Left cardiac atrium (tissue), 4 donors: Measurements from ENCODE around the gene EHBP1. TPM values are rescaled to one million over a fixed set of nuclear protein-coding genes. Genes with fewer than 3 reads are reported as not detected.

Experiments used
- ATAC-seq, 2 donors: fragments of 200-7000 bp; cut with Tn5 transposase; one replicate each; pipeline ENCODE4 v1.9.1; 2020; ENCODE audit warnings: mild to moderate bottlenecking in 2 of 2, moderate library complexity in 2 of 2
- DNase-seq: peaks from one replicate; pipeline ENCODE4 v3.0.0-alpha.2; 2020
- intact Hi-C, 2 donors: fragments of 100-400 bp; cut with DNase I; formaldehyde crosslinking; loops; one replicate each; pipeline versions ENCODE4 v1.14.1 to v1.15.1; 2022 to 2023
- long read RNA-seq: library from polyadenylated mRNA; unstranded; transcript quantifications from one replicate; pipeline ENCODE4 v2.0.0, GENCODE V29; 2021
- total RNA-seq, 2 donors: library from RNA; stranded (reverse); fragmentation: NEBNext Ultra II Directional; extraction: Animal tissue kit (Norgen Biotek cat#: 25700); gene quantifications; one replicate each; pipeline ENCODE4 v1.2.1, GENCODE V29; 2021
- donor health status: DM: no; HTN: yes; CAD: no.
- donor health status: DM: no; HTN: yes; CAD: no; lungs with severe emphysema.
- donor health status: DM: yes; HTN: yes; CAD: no.
- donor health status: Dilated cardiomyopathy.

The EHBP1 gene
- 10 to 100 TPM; 34.0 to 41.9 TPM for total RNA-seq
- long read RNA-seq, partial matches to known transcripts = 3 of 11 reads
- long read RNA-seq, other reads (novel, unspliced or antisense) = 7 of 11 reads

DNA sequence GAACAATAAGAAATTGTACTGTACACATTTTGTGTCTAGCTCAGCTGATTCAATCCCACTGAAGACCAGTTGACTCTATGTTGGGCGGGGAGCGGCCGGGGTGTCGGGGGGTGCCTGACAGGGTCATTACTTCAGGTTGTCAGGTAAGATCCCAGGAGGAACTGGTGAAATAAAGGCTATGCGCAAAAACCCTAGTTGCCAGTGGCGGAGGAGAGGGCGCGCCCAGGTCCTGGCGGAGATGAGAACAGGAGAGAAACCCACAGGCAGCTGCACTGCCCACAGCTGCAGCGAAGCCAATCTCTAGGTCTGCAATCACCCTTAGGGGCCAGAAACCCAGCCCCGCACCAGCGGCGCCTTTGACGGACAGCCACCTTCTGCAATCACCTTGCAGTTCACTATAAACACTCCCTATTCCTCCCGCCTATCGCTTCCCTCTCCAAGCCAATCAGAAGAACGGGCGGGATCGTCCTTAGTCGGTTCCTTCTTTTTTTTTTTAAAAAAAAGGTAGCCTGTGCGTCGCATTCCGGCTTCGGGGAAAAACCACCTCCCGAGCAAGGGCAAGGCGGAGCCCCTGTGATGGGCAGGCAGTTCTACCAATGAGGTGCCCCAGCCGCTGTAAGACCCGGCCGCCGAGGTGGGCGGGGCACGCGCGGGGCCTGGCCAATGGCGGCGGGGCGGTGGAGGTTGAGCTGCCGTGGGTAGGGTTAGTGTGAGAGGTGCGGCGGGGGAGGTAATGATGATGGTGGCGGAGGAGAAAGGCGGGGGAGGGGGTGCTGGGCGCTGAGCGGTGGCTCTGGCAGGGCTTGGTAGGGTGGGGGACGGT is at the start of gene EHBP1:
TSS of gene EHBP1 (plus strand) at position 707 of the 823 bp plus-strand sequence. CDS start 1,479 bp downstream, outside the sequence.
- DNase-seq (peak; percentile 98), ATAC-seq (peak; percentile 98 to 99)
- intact Hi-C loops = loop anchor here in 1 of 2 donors (5.0 to 10.0 kb wide), 2 partner anchors 200 to 243 kb away; partner anchors contain the start of gene TMEM17

DNA sequence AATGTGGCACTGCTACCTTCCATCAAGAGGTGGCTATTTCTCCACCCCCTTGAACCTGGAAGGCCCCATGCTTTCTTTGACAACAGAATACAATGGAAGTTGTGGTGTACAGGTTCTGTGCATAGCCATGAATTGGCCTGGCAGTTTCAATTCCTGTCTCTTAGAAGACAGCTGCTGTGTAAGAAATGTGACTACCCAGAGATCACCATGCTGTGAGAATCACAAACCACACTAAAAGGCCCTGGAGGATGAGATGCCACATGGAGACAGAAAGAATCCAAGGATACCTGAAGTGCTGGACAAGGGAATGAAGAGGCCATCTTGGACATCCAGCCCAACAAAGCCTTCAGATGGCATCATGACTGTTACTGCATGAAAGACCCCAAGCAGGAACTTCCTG is 47.7 kb upstream of the EHBP1 start:
- intact Hi-C loops = no loop called here
- DNase-seq (no peak), ATAC-seq (no peak)

DNA sequence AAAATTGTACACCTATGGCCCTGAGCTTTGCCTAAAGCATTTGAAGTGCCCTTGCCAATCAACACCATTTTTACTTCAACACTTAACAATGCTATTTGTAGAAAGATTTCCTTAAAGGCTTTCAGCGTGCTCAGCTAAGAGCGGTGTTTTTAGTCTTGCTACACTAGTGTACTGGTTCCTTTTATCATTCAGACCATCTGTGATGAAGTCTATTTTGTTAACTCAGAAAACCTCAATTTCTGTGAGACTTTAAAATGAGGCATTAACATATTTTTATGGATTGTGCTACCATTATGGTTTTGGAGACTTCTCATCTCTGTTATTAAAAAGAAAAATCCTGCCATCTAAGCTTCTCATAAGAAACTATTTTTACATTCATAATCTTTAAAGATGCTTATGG is 46.6 kb upstream of the EHBP1 start:
- ATAC-seq = no peak
- no peak for DNase-seq
- intact Hi-C loops = no loop called here

GRCh38 chr2:62660087-62660486 is 45.4 kb upstream of the EHBP1 start:
- DNase-seq (no peak), ATAC-seq (no peak)
- intact Hi-C loops = no loop called here

DNA sequence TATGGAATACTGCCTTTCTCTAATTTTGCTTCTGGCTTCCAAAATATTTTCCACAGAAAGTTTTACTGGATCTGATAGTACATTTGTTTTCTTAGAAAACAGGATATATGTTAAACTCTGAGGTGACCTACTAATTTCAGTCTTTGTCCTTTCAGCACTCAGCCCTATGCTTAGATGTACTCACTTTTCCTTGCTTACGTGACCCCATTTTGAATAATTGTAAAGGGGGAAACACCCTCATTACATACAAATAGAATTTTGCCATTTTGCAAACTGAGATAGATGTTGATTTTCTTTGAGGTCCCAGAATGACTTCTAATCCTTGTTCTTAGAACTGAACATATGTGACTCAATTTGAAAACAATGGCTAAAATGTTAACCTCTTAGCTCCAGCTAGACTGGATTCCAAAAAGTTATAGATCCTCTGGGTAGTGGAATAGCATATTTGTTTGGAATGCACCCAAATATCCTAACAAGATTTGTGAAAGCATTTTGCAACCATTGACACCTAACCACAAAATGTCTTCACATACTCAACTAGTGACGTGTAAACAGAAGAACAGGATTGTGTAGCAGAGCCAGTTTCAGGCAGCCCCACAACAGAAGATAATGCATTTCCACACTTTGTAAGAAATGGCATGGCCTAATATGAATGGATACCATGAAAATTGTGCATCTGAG is 44.8 kb upstream of the EHBP1 start:
- intact Hi-C loops = no loop called here
- no peak for DNase-seq

GRCh38 chr2:62661263-62661635 is 44.3 kb upstream of the EHBP1 start:
- intact Hi-C loops = no loop called here
- ATAC-seq (no peak), DNase-seq (no peak)

More for the DNA sequence above, 44.8 kb upstream of the EHBP1 start:
- ATAC-seq = no peak

- DNase-seq (no peak), ATAC-seq (no peak)
- intact Hi-C loops = no loop called here
Observed at GRCh38 chr2:62662131-62662530, 43.4 kb upstream of the EHBP1 start.

DNA sequence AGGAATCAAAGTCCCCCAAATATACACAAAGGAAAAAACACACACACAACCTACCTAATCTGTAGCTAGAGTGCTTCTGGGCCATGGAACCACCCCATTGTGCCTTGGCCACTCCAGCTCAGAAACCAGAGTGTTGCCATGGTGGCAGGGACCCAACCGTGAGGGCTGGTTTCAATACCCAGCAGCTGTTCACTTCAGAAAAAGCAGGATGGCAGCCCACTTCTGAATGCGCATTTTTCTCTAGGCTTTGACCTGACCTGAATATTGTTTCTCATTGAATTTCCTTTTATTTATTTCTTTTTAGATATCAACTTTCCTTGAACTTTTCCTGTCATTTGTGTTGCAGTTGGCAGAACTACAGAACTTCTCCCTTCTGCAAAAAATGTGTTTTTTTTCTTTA is 43.0 kb upstream of the EHBP1 start:
- intact Hi-C loops = no loop called here
- no peak for DNase-seq
- no peak for ATAC-seq

DNA sequence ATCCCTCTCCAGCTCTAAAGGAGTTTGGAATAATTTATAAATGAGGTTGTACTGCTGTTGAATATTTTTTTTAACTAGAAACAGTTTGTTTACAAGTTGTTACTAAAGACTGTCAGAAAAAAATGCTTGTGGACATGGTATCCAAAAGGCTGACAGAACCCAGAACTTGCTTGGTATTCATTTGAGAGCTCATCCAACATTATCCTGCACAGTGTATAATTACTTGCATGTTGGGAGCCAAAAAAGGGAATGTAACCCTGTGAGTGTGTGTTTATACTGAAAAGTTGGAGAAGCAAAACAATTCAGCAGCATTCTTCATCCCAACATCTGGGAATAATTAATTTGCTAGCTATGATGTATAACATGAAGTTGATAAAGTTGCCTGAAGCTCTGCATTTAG is 42.1 kb upstream of the EHBP1 start:
- ATAC-seq = peak; percentile 54 to 65
- intact Hi-C loops = no loop called here
- no peak for DNase-seq

DNA sequence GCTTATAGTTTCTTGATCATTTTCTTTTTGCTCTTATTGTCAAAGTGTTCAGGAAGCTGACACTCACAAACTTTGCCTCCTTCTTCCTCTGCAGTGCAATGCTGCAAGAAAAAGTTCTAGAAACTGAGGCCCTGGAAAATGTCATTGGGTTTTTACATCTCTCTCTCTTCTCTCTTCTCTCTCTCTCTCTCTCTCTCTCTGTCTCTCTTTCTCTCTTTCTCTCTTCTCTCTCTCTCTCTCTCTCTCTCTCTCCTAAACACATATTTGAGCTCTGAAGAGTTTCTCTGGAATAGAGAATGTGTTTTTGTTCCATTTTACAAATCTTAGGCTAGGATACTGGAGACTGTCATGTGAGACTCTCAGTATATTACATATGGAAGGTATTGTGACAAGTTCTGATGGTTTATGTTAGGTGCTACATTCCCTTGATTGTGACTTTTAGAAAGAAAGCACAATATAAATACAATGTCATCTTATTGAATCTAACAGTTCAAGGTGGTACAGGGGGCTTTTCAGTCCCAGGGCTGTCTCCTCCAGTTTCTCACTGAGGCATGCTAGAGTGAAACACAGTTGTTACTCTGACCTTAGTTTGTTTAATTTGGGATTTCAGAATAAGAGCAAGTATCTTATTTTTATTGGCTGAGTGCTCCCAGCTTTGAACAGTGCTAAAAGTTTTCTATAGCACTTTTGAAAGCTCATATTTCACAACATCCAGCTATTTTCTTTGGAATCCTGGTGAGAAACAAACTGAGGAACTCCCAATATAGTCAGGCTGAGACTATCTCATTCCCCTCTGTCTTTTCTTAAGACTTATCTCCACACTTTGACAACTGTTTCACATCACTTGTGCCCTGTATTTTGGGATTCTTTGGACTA is 41.4 kb upstream of the EHBP1 start:
- ATAC-seq = peak; percentile 67 to 82
- no peak for DNase-seq
- intact Hi-C loops = no loop called here

- intact Hi-C loops = no loop called here
- ATAC-seq (no peak), DNase-seq (no peak)
Observed at GRCh38 chr2:62665446-62665845, 40.1 kb upstream of the EHBP1 start.

- intact Hi-C loops = no loop called here
- no peak for DNase-seq
- ATAC-seq = no peak
Observed at GRCh38 chr2:62669180-62669579, 36.3 kb upstream of the EHBP1 start.

DNA sequence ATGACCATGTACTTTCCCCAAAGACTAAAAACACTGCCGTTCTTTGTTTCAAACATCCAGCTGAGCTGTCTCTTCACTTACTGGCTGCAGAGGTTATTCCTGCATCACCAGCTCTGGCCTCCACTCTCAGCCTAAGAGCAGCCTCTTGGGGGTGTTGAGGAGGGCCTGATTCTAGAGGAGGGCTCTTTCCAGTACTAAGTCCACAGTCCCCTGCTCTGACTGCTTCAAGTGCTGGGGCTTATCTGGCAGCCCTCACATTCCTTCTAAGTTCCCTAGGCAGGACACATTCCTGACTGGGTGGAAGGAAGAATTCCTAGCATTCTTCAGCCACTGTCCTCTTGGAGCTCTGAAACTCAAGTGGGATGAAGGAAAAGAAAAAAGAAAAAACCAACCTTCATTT is 32.9 kb upstream of the EHBP1 start:
- intact Hi-C loops = no loop called here
- DNase-seq (no peak), ATAC-seq (peak; percentile 78 to 92)

GRCh38 chr2:62675062-62675461 is 30.5 kb upstream of the EHBP1 start:
- intact Hi-C loops = no loop called here
- ATAC-seq = no peak
- DNase-seq = no peak

GRCh38 chr2:62685256-62685655 is 20.3 kb upstream of the EHBP1 start:
- DNase-seq (no peak), ATAC-seq (no peak)
- intact Hi-C loops = no loop called here

- ATAC-seq = no peak
- DNase-seq = no peak
- intact Hi-C loops = no loop called here
Observed at GRCh38 chr2:62686012-62686685, 19.4 kb upstream of the EHBP1 start.

DNA sequence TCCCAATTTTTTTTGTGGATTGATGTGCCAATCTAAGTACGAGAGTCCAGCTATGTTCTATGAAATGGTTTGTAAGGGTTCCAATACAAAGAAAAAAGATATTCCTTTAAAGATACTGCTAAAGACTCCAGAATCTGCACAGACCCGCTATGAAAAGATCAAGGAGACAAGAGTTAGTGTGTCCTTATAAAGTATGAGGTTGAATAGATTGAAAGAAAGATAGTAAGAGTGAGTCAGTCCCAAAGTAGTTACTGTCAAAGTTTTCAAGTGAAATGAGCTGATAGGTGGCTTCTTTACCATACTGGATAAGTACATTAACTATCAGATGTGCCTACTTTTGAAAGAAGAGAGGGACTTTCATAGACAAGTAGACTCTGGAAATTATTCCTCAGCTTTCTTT is 17.9 kb upstream of the EHBP1 start:
- ATAC-seq (no peak), DNase-seq (no peak)
- intact Hi-C loops = no loop called here

- DNase-seq (no peak), ATAC-seq (no peak)
- intact Hi-C loops = no loop called here
Observed at GRCh38 chr2:62688771-62689170, 16.7 kb upstream of the EHBP1 start.

DNA sequence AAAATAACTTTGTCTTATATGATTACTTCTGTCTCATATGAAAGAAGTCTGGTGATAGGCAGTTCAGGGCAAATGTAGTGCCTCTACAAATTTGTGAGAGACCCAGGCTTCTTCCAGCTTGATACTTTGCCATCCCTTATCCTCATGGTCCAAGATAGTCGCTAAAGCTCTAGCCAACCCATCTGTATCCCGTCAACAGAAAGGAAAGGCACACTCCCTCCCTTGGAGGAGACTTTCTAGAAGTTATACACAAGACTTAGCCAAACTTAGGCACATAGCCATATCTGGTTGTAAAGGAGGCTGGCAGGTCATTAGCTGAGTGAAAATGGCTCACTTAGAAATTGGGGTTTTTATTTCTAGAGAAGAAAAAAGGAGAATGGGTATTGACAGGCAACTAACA is 14.3 kb upstream of the EHBP1 start:
- DNase-seq (no peak), ATAC-seq (no peak)
- intact Hi-C loops = no loop called here
